Activated naive CD4-positive, alpha-beta T cell treated with anti-CD3 and anti-CD28 coated beads for 36 hours (primary cell): ENCODE measurements around the gene MAP3K14. TPM values are rescaled to one million over a fixed set of nuclear protein-coding genes. Genes with fewer than 3 reads are reported as not detected.

Experiments
- CTCF ChIA-PET: fragments of 350-600 bp; sonication (Branson Sonifier 250); formaldehyde crosslinking; loops from one replicate; lab custom pipeline; 2021; ENCODE audit warnings: antibody characterized with exemption; lab: Charles Lee
- DNase-seq: peaks from one replicate; pipeline ENCODE4 v3.0.0-alpha.2; 2020
- H3K27ac Mint-ChIP-seq: one replicate; pipeline ENCODE4 v1.8.0; 2021; ENCODE audit warnings: mild to moderate bottlenecking, mixed read lengths
- H3K27me3 Mint-ChIP-seq: one replicate; pipeline ENCODE4 v1.8.0; 2021; ENCODE audit warnings: low read depth, mixed read lengths
- H3K36me3 Mint-ChIP-seq: one replicate; pipeline ENCODE4 v1.8.0; 2021; ENCODE audit warnings: low read depth, mixed read lengths
- H3K4me1 Mint-ChIP-seq: one replicate; pipeline ENCODE4 v1.8.0; 2021; ENCODE audit warnings: low read depth, mixed read lengths
- H3K4me3 Mint-ChIP-seq: one replicate; pipeline ENCODE4 v1.8.0; 2021; ENCODE audit warnings: mild to moderate bottlenecking, moderate library complexity, mixed read lengths
- H3K9me3 Mint-ChIP-seq: one replicate; pipeline ENCODE4 v1.8.0; 2021; ENCODE audit warnings: mixed read lengths
- intact Hi-C: fragments of 100-400 bp; cut with micrococcal nuclease; formaldehyde crosslinking; loops from one replicate; pipeline ENCODE4 v1.15.1; 2023
- total RNA-seq, 2 experiments: library from RNA; stranded (reverse); gene quantifications; one replicate each; pipeline ENCODE4 v1.2.3, GENCODE V29; 2021

Gene MAP3K14
- total RNA-seq, 2 experiments from 2014 or later, result 45.5 to 52.0 TPM

DNA sequence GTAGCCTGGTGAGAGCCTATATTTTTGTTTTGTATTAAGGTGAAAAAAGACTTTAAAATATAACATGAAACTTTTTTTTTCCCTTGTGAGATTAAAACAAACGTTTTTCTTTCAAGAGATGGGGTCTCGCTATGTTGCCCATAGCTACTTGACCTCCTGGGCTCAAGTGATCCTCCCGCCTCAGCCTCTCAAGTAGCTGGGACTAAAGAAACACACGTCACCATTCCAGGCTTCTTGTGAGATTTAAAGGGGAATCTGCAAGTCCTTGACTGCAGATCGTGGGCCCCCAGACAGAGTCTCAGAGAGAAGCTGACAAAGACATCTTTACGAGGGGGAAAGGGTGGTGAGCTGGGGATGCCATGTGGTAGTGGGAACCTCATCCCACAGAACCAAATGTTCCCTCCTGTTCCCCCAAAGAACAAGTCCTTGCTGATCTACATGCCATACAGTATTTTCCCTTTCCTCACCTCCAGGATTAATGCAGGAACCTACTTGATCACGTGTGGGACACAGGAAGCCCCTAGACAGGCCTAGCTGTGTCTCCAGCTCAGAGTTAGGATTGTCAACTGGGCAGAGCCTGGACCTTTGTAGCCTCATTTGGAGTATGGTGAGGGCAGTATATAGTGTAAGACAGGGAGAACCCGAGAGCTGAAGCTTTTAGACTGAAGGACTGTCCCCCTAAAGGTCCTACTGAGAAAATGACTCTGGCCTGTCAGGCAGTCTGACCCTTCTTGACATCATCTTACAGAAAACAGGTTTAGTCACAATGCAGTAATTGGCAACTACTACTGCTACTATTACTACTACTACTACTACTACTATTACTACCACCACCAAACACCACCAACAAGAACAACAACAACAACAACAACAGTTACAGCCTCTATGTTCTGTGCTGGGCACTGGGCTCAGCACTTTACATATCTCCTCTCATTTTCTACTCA lies 4.1 kb downstream of the MAP3K14 start:
- no peaks in the 10 kb centered on the region for H3K9me3 Mint-ChIP-seq
- H3K4me1 Mint-ChIP-seq, result peaks cover 67% of the 10 kb centered on the region
- H3K27me3 Mint-ChIP-seq, result no peaks in the 10 kb centered on the region
- H3K36me3 Mint-ChIP-seq, result peaks cover 64% of the 10 kb centered on the region
- CTCF ChIA-PET, result interaction anchor here (0.7 to 3.5 kb wide), 16 partner anchors 10 to 180 kb away, joined by 3 to 28 read pairs (median 6); partner anchors contain the start of genes ACBD4 and PLCD3
- H3K27ac Mint-ChIP-seq, result peak overlapping the region; percentile 99
- DNase-seq, result peak; percentile 41
- peak overlapping the region; percentile 66 for H3K4me3 Mint-ChIP-seq
- intact Hi-C loops, result loop anchor here (1.0 to 10.0 kb wide), 7 partner anchors 45 to 880 kb away; partner anchors contain the start of genes HEXIM1, KANSL1 and NMT1

DNA sequence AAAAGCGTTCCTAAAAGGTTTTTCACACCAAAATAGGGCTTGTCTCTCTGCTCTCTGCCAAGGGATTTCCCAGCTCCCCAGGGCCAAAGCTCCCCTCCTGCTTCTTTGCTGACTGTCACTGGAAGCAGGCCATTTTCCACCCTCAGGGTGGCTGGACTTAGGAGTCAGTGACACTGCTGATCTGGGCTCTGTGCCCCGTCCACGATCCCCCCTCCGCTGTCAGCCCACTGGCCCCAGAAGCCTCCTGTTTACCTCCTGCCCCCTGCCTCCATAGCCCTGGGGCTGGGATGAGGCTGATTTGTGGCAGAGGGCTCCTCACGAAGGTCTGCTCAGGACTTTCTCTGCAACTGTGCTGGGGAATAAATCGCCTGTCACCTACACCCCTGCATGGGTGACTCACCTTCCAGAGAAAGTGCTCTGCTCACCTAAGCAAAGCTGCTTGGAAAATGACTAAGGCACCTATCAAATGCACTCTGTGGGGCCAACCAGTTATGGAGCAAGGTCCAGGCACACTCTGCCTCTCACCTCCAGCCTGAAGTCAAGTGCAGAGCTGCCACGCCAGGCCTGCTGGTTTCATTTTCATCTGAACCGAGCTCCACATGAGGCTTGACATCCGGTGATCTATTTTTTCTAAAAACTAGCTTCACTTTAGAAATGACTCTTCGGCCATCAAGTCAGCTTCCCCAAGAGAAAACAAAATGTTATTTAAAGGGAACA lies 4.9 kb downstream of the MAP3K14 start:
- intact Hi-C loops, result loop anchor here (1.0 to 10.0 kb wide), 7 partner anchors 45 to 880 kb away; partner anchors contain the start of genes HEXIM1, KANSL1 and NMT1
- H3K4me3 Mint-ChIP-seq, result peak overlapping the region; percentile 66
- H3K36me3 Mint-ChIP-seq, result peaks cover 67% of the 10 kb centered on the region
- peaks cover 67% of the 10 kb centered on the region for H3K4me1 Mint-ChIP-seq
- DNase-seq, result peak; percentile 95
- peak overlapping the region; percentile 99 for H3K27ac Mint-ChIP-seq
- H3K9me3 Mint-ChIP-seq, result no peaks in the 10 kb centered on the region
- CTCF ChIA-PET, result interaction anchor here (0.7 to 3.5 kb wide), 19 partner anchors 9 to 179 kb away, joined by 3 to 28 read pairs (median 5); partner anchors contain the start of genes ACBD4 and PLCD3
- no peaks in the 10 kb centered on the region for H3K27me3 Mint-ChIP-seq

DNA sequence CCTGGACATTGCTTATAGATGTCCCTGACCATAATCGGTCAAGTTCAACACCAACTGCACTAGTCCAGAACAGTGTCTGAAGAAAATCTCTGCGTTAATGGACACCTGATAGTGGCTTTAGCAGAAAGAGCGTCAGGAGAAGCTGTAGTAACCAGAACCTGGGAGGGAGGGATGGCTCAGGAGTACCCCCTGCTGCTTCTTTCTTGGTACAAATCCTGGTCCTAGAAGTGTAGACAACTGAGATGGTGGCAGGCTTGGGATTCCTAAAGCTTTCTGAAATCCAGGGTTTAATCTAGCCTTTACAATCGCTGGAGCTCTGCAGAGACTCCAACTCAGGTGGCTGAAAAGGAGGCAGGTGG lies 5.4 kb downstream of the MAP3K14 start:
- Mint-ChIP-seq H3K4me3 (no peak overlapping the region), H3K36me3 (peaks cover 69% of the 10 kb centered on the region), H3K9me3 (no peaks in the 10 kb centered on the region), H3K27me3 (no peaks in the 10 kb centered on the region), H3K4me1 (peaks cover 72% of the 10 kb centered on the region), H3K27ac (peak overlapping the region; percentile 99)
- CTCF ChIA-PET, result interaction anchor here (0.7 to 3.5 kb wide), 16 partner anchors 9 to 161 kb away, joined by 3 to 28 read pairs (median 6); no protein-coding TSS in a partner anchor
- no peak for DNase-seq
- intact Hi-C loops, result loop anchor here (5.0 to 10.0 kb wide), 2 partner anchors 247 to 881 kb away; partner anchors contain the start of genes KANSL1 and NMT1

DNA sequence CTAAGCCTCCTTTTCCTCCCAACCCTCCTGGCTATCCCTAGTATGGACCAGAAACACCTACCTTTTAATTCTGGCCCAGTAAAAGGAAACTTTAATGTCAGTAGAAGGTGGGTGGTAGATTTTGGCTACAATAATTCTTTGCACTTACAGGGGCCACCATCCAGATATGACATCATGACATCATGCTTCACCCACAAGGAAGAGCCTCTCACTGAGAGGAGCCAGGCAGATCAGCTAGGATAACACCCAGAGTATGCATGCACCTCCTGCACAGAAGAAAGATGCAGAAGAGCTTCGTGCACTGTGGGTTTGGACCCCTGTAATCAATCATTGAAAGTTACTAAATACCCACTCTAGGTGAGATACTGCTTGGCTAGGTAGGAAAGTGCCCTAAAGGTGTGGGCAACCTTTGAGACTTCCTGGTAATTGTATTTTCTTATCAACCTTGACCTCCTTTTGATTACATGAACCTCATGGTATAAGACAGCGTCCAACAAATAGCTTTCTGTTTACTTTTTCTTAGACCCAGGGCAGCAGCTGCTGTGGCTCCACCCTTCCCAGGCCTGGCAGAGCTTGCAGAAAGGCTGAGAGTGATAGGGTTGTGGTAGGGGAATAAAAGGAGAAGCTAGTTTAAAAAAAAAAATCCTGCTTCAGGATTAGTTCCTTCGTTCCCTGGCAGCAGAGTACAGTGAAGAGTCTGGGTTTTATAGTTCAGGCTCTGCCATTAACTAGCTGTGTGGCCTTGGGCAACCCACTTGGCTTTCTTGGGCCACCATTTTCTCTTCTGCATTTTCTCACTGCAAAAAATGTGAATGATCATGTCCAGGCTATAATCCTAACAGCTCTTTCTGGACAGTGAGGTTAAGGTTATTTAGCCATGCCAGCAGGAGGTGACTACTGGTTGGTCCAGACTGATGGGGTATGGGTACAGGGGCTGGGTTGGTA lies 6.2 kb downstream of the MAP3K14 start:
- CTCF ChIA-PET, result interaction anchor here (0.7 to 3.5 kb wide), 16 partner anchors 8 to 161 kb away, joined by 3 to 28 read pairs (median 6); no protein-coding TSS in a partner anchor
- H3K27ac Mint-ChIP-seq, result peak overlapping the region; percentile 99
- no peaks in the 10 kb centered on the region for H3K27me3 Mint-ChIP-seq
- H3K4me1 Mint-ChIP-seq, result peaks cover 80% of the 10 kb centered on the region
- H3K36me3 Mint-ChIP-seq, result peaks cover 67% of the 10 kb centered on the region
- no peak overlapping the region for H3K4me3 Mint-ChIP-seq
- no peak for DNase-seq
- intact Hi-C loops, result loop anchor here (5.0 to 10.0 kb wide), 2 partner anchors 246 to 882 kb away; partner anchors contain the start of genes KANSL1 and NMT1
- no peaks in the 10 kb centered on the region for H3K9me3 Mint-ChIP-seq

DNA sequence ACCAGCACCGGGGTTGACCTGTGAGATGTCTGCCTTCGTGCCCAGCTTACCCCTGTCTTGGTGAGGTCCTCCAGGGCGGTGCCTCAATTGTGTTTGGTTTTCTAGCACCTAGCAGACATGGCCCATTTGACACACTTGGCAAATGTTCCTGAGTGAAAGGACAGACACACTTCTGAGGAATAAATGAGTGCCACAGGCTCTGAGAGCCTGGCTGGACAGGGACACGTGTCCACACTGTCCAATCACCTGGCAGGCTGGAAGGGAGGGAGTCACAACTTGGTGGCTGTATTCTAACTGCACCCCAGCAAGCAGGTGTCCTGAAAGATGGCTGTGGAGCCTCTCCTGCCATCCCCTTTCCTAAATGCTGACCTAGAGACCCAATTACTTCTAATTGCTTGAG lies 7.4 kb downstream of the MAP3K14 start:
- no peaks in the 10 kb centered on the region for H3K9me3 Mint-ChIP-seq
- DNase-seq, result no peak
- H3K4me3 Mint-ChIP-seq, result no peak overlapping the region
- peaks cover 87% of the 10 kb centered on the region for H3K4me1 Mint-ChIP-seq
- intact Hi-C loops, result no loop called here
- CTCF ChIA-PET, result interaction anchor here (1.9 to 3.5 kb wide), 2 partner anchors 8 to 32 kb away, joined by 5 to 28 read pairs; partner anchors contain the start of gene MAP3K14
- H3K27me3 Mint-ChIP-seq, result no peaks in the 10 kb centered on the region
- peaks cover 61% of the 10 kb centered on the region for H3K36me3 Mint-ChIP-seq
- H3K27ac Mint-ChIP-seq, result peak overlapping the region; percentile 91

DNA sequence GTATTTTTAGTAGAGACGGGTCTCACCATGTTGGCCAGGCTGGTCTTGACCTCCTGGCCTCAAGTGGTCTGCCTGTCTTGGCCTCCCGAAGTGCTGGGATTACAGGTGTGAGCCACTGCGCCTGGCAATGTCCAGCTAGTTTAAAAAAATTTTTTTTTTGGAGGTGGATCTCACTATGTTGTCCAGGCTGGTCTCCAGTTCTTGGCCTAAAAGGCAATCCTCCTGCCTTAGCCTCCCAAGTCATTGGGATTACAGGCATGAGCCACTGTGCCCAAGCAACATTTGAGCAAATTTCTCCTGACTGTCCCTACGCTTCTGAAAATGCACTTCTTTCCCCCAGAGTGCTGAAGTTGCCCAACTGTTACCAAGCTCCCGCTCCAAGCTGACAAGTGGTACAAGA lies 8.0 kb downstream of the MAP3K14 start:
- intact Hi-C loops, result no loop called here
- Mint-ChIP-seq H3K27me3 (no peaks in the 10 kb centered on the region), H3K36me3 (peaks cover 58% of the 10 kb centered on the region), H3K4me1 (peaks cover 87% of the 10 kb centered on the region), H3K27ac (peak overlapping the region; percentile 91), H3K9me3 (no peaks in the 10 kb centered on the region), H3K4me3 (no peak overlapping the region)
- DNase-seq, result no peak
- CTCF ChIA-PET, result interaction anchor here (1.3 to 1.9 kb wide), 2 partner anchors 8 to 23 kb away, joined by 4 to 5 read pairs; partner anchors contain the start of gene MAP3K14

DNA sequence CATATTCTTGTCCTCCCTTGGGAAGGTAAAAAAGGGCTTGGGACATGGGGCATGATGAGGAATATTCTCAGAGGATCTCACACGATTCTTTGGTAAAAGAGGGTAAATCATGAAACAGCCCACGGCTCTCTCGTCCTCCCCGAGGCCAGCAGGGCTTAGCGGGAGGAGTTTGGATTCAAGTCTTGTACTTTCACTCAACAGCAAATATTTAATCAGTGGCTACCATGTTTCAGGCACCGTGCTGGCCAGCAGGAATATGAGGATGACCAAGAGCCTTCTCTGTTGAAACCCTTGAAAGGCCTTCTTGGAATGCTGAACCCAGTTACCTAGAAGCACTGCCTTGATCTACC lies 8.8 kb downstream of the MAP3K14 start:
- no peaks in the 10 kb centered on the region for H3K9me3 Mint-ChIP-seq
- H3K27ac Mint-ChIP-seq, result peak overlapping the region; percentile 91
- intact Hi-C loops, result no loop called here
- peak overlapping the region; percentile 48 for H3K4me3 Mint-ChIP-seq
- no peaks in the 10 kb centered on the region for H3K27me3 Mint-ChIP-seq
- H3K4me1 Mint-ChIP-seq, result peaks cover 87% of the 10 kb centered on the region
- H3K36me3 Mint-ChIP-seq, result peaks cover 51% of the 10 kb centered on the region
- DNase-seq, result no peak
- CTCF ChIA-PET, result interaction anchor here (0.6 to 3.7 kb wide), 7 partner anchors 9 to 158 kb away, joined by 3 to 20 read pairs (median 3); partner anchors contain the start of gene MAP3K14

DNA sequence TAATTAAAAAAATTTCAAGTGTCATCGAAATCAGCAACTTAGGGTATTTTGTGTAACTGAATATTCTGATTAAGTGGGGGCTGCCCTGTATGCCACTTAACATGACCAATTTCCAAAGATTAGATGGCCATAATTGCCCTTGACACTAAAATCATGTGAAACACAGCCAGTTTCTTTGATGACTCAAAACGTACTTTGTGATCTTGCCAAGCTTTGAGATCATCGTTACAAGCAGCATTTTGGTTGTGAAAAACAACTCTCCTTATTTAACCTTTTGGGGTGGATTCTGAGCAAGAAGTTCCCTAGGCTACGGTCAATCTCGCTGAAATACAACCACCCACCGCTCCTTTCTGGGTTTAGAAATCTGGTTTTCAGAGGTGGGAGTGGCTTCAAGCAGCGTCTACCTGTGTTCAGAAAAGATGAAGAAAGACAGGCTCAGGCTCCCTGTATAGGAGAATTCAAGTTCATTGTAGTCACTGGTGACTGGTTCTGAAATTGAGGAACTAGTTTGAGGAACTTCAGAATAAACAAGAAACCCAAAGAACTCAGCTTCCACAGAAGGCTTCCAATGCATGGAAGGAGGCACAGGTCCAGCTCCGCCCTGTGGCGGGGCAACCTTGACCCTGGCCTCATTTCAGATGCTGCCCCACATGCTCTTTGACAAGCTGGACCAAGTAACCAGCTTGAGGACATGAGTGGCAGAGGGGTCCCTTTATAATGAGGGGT lies 9.4 kb downstream of the MAP3K14 start:
- H3K36me3 Mint-ChIP-seq, result peaks cover 51% of the 10 kb centered on the region
- no peaks in the 10 kb centered on the region for H3K27me3 Mint-ChIP-seq
- H3K27ac Mint-ChIP-seq, result peak overlapping the region; percentile 91
- CTCF ChIA-PET, result interaction anchor here (0.9 to 3.7 kb wide), 5 partner anchors 10 to 158 kb away, joined by 3 to 20 read pairs (median 4); partner anchors contain the start of gene MAP3K14
- peaks cover 87% of the 10 kb centered on the region for H3K4me1 Mint-ChIP-seq
- intact Hi-C loops, result no loop called here
- H3K9me3 Mint-ChIP-seq, result no peaks in the 10 kb centered on the region
- peak overlapping the region; percentile 48 for H3K4me3 Mint-ChIP-seq
- DNase-seq, result peak; percentile 77

DNA sequence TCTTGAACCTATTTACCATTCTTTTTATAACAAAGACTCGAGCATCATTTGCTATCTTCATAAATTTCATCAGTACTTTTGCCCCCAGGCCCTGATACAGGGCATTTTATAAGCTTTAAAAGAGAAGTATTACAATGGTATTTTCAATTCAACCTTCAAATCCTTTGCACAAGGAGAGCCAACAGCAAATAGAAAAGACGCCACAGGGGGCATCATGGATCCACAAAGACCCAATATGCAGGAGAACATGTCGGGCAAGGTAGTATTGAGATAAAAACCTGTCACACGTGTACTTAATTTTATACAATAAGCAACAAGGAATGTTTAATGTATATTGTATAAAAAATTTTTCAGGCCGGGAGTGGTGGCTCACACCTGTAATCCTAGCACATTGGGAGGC lies 10.2 kb downstream of the MAP3K14 start:
- H3K27ac Mint-ChIP-seq, result peak overlapping the region; percentile 75

DNA sequence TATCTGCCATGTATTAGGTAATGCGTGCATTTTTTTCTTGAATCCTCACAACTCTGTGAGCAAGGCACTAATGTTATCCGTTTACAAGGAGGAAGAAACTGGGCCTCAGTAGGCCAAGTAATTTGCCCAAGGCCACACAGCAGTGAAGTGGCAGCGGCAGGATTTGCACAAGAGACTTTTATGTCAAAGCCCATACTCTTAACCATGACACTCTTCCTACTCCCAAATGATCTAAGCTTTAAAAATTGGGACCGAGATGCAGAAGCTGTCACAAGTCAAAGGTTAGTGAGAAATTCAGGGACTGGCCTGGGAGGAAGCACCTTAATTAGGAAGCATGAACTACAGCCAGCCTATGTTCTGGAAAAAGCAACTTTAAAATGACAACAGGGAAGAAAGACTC lies 10.7 kb downstream of the MAP3K14 start:
- DNase-seq, result no peak
- H3K27ac Mint-ChIP-seq, result peak overlapping the region; percentile 66
- H3K9me3 Mint-ChIP-seq, result no peaks in the 10 kb centered on the region
- H3K4me1 Mint-ChIP-seq, result peaks cover 82% of the 10 kb centered on the region
- no peak overlapping the region for H3K4me3 Mint-ChIP-seq
- CTCF ChIA-PET, result interaction anchor here (1.0 to 3.7 kb wide), 5 partner anchors 11 to 79 kb away, joined by 3 to 20 read pairs (median 5); partner anchors contain the start of gene MAP3K14
- intact Hi-C loops, result no loop called here
- peaks cover 41% of the 10 kb centered on the region for H3K36me3 Mint-ChIP-seq
- H3K27me3 Mint-ChIP-seq, result no peaks in the 10 kb centered on the region

More for the DNA sequence above, 10.2 kb downstream of the MAP3K14 start:
- H3K9me3 Mint-ChIP-seq, result no peaks in the 10 kb centered on the region
- H3K27me3 Mint-ChIP-seq, result no peaks in the 10 kb centered on the region
- CTCF ChIA-PET, result interaction anchor here (1.0 to 3.7 kb wide), 4 partner anchors 11 to 79 kb away, joined by 3 to 20 read pairs (median 4); no protein-coding TSS in a partner anchor
- peaks cover 86% of the 10 kb centered on the region for H3K4me1 Mint-ChIP-seq
- intact Hi-C loops, result no loop called here
- H3K4me3 Mint-ChIP-seq, result no peak overlapping the region
- no peak for DNase-seq
- H3K36me3 Mint-ChIP-seq, result peaks cover 46% of the 10 kb centered on the region
